ENCODE measurements around the gene CTNNA3. TPM values are rescaled to one million over a fixed set of nuclear protein-coding genes. Genes with fewer than 3 reads are reported as not detected.

The CTNNA3 gene
- total RNA-seq, 4 donors from 2014 or later: 0.47 to 3.3 (median 0.80) TPM; not detected in 1

GRCh38 chr10:66714741-66715140 is 981.3 kb downstream of the CTNNA3 start:
- Histone ChIP-seq H3K36me3 (no peaks in the 10 kb centered on the region), H3K4me1 (peaks cover 0 to 4% (median 0%) of the 10 kb centered on the region in 4 donors), H3K27me3 (no peaks in the 10 kb centered on the region), H3K4me3 (no peak overlapping the region), H3K27ac (no peak overlapping the region), H3K9me3 (no peaks in the 10 kb centered on the region)
- no peak for TF ChIP-seq POLR2A (IDR thresholded peaks at IDR 0.05)
- TF ChIP-seq, protein P1, sequence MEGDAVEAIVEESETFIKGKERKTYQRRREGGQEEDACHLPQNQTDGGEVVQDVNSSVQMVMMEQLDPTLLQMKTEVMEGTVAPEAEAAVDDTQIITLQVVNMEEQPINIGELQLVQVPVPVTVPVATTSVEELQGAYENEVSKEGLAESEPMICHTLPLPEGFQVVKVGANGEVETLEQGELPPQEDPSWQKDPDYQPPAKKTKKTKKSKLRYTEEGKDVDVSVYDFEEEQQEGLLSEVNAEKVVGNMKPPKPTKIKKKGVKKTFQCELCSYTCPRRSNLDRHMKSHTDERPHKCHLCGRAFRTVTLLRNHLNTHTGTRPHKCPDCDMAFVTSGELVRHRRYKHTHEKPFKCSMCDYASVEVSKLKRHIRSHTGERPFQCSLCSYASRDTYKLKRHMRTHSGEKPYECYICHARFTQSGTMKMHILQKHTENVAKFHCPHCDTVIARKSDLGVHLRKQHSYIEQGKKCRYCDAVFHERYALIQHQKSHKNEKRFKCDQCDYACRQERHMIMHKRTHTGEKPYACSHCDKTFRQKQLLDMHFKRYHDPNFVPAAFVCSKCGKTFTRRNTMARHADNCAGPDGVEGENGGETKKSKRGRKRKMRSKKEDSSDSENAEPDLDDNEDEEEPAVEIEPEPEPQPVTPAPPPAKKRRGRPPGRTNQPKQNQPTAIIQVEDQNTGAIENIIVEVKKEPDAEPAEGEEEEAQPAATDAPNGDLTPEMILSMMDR (IDR thresholded peaks at IDR 0.05): no peak
- DNase-seq: no peak

DNA sequence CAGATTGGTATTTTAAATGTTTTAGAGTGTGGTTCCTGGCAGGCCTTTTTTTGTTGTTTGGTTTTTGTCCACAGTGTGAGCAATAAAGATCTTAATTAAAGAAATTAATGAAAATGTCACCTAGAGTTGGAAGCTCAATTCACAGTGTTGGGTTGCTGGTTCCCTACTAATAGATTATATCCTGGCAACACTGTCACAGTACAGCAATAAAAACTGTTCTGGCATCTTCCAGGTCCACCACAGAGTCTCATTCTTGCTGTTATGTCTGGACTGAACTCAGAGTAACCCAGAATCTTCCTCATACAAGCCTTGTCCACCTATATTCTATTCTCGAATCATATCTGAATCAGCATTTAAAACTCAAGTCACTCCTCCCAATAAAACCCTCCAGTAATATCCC is 982.6 kb downstream of the CTNNA3 start:
- TF ChIP-seq POLR2A (IDR thresholded peaks at IDR 0.05): no peak
- TF ChIP-seq, protein P1 (IDR thresholded peaks at IDR 0.05): no peak
- no peaks in the 10 kb centered on the region for H3K9me3 ChIP-seq
- no peaks in the 10 kb centered on the region for H3K27me3 ChIP-seq
- no peak for DNase-seq
- peaks cover 0 to 4% (median 0%) of the 10 kb centered on the region in 4 donors for H3K4me1 ChIP-seq
- no peak overlapping the region for H3K4me3 ChIP-seq
- H3K36me3 ChIP-seq: no peaks in the 10 kb centered on the region
- H3K27ac ChIP-seq: no peak overlapping the region

- no peak for DNase-seq
- TF ChIP-seq POLR2A (IDR thresholded peaks at IDR 0.05): no peak
- TF ChIP-seq, protein P1 (IDR thresholded peaks at IDR 0.05): no peak
- Histone ChIP-seq H3K4me3 (no peak overlapping the region), H3K27ac (no peak overlapping the region), H3K27me3 (no peaks in the 10 kb centered on the region), H3K36me3 (no peaks in the 10 kb centered on the region), H3K9me3 (no peaks in the 10 kb centered on the region), H3K4me1 (no peaks in the 10 kb centered on the region)
Measured at GRCh38 chr10:66698069-66698468, 997.9 kb downstream of the CTNNA3 start.

- H3K27me3 ChIP-seq: no peaks in the 10 kb centered on the region
- no peak overlapping the region for H3K4me3 ChIP-seq
- H3K4me1 ChIP-seq: no peaks in the 10 kb centered on the region
- no peaks in the 10 kb centered on the region for H3K36me3 ChIP-seq
- TF ChIP-seq, protein P1 (IDR thresholded peaks at IDR 0.05): no peak
- no peak for TF ChIP-seq POLR2A (IDR thresholded peaks at IDR 0.05)
- no peak overlapping the region for H3K27ac ChIP-seq
- H3K9me3 ChIP-seq: no peaks in the 10 kb centered on the region
- DNase-seq: no peak
Measured at GRCh38 chr10:66695046-66695445, 1000.9 kb downstream of the CTNNA3 start.

DNA sequence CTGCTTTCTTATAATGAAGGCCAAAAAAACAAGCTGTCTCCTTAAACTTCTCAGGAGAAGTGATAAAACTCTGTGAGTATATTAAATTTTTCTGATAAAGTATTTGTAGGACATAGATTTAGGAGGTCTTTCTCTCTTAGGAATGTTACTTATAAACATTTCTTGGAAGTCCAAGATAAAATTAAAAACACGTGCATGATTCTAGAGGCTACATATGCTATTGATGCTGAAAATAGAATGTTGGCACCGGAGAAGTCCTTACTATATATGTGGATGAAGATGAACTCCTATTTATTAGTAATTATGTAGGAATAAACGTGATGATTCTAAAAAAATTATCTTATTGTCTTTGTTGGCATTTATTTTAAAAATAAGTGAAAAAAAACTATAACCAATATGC is 1011.4 kb downstream of the CTNNA3 start:
- Histone ChIP-seq H3K9me3 (no peaks in the 10 kb centered on the region), H3K27me3 (no peaks in the 10 kb centered on the region), H3K4me1 (no peaks in the 10 kb centered on the region), H3K4me3 (no peak overlapping the region), H3K27ac (no peak overlapping the region), H3K36me3 (no peaks in the 10 kb centered on the region)
- TF ChIP-seq, protein P1 (IDR thresholded peaks at IDR 0.05): no peak
- TF ChIP-seq POLR2A (IDR thresholded peaks at IDR 0.05): no peak
- DNase-seq: no peak

DNA sequence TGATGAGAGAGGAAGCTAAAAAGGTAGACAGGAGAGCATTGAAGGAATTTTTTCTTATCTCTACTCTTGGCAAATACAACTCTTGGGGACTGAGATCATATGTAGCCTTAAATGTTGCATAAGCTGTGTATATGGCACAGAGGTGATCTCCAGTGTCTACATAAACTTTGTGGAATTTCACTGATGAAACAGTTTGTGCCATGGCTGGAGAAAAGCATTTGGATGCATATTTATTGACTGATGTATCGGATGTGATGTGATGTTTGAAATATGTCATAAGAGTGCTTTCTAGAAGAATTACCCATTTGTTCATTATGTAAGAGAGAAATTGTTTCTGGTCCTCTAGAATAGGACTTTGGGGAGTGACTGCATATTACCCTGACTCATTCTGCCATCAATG is 1015.1 kb downstream of the CTNNA3 start:
- Histone ChIP-seq H3K27me3 (no peaks in the 10 kb centered on the region), H3K9me3 (no peaks in the 10 kb centered on the region), H3K4me1 (no peaks in the 10 kb centered on the region), H3K27ac (no peak overlapping the region), H3K36me3 (no peaks in the 10 kb centered on the region), H3K4me3 (no peak overlapping the region)
- no peak for DNase-seq
- TF ChIP-seq POLR2A (IDR thresholded peaks at IDR 0.05): no peak
